ENCODE measurements around the gene SETD1A. TPM values are rescaled to one million over a fixed set of nuclear protein-coding genes. Genes with fewer than 3 reads are reported as not detected.

Gene SETD1A
- total RNA-seq, 2 experiments from 2014 or later = 40.1 to 41.2 TPM

DNA sequence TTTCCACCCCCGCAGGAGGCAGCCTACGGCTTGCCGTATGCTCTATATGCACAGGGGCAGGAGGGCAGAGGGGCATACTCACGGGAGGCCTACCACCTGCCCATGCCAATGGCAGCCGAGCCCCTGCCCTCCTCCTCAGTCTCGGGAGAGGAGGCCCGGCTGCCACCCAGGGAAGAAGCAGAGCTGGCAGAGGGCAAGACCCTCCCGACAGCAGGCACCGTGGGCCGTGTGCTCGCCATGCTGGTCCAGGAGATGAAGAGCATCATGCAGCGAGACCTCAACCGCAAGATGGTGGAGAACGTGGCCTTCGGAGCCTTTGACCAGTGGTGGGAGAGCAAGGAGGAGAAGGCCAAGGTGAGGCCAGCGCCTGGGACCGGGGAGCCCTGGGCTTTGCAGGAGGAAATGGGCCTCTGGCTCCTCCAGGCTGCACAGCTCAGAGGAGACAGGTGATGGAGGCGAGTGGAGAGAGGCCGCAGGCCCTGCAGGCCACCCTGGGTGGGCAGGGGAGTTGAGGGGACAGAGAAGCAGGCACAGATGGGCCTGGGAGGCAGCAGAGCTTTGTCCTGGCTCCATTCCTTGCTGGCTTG, 8.6 kb downstream of the SETD1A start:
- Histone ChIP-seq H3K27me3 (ENCODE audit: control insufficient read depth in 1 of 2, insufficient read depth in 2 of 2, low read length in 2 of 2) (no peaks in the 10 kb centered on the region), H3K36me3 (ENCODE audit: insufficient read depth, low read length) (peaks cover 83% of the 10 kb centered on the region), H3K27ac (ENCODE audit: low read depth in 1 of 2, low read length in 2 of 2) (no peak overlapping the region), H3K4me3 (ENCODE audit: low read length) (no peak overlapping the region), H3K9me3 (ENCODE audit: control insufficient read depth in 1 of 2, insufficient read depth in 1 of 2, low read length in 2 of 2) (no peaks in the 10 kb centered on the region), H3K4me1 (ENCODE audit: insufficient read depth, low read length) (no peaks in the 10 kb centered on the region)
- POLR2A ChIA-PET = no interaction called here
- no peak for ATAC-seq (ENCODE audit: poor library complexity)
- H3K9me3 Mint-ChIP-seq = no peaks in the 10 kb centered on the region
- no peak overlapping the region for H3K27ac Mint-ChIP-seq
- H3K27me3 Mint-ChIP-seq = no peaks in the 10 kb centered on the region
- TF ChIP-seq, protein P1, sequence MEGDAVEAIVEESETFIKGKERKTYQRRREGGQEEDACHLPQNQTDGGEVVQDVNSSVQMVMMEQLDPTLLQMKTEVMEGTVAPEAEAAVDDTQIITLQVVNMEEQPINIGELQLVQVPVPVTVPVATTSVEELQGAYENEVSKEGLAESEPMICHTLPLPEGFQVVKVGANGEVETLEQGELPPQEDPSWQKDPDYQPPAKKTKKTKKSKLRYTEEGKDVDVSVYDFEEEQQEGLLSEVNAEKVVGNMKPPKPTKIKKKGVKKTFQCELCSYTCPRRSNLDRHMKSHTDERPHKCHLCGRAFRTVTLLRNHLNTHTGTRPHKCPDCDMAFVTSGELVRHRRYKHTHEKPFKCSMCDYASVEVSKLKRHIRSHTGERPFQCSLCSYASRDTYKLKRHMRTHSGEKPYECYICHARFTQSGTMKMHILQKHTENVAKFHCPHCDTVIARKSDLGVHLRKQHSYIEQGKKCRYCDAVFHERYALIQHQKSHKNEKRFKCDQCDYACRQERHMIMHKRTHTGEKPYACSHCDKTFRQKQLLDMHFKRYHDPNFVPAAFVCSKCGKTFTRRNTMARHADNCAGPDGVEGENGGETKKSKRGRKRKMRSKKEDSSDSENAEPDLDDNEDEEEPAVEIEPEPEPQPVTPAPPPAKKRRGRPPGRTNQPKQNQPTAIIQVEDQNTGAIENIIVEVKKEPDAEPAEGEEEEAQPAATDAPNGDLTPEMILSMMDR (IDR thresholded peaks at IDR 0.05) = no peak
- H3K36me3 Mint-ChIP-seq (ENCODE audit: low read depth) = peaks cover 88% of the 10 kb centered on the region
- DNase-seq = peak in 1 of 14 experiments; percentile 21
- CTCF ChIA-PET = no interaction called here
- intact Hi-C loops (cut with DNase I, micrococcal nuclease) = no loop called here
- H3K4me1 Mint-ChIP-seq (ENCODE audit: low read depth) = no peaks in the 10 kb centered on the region
- H3K4me3 Mint-ChIP-seq = no peak overlapping the region

DNA sequence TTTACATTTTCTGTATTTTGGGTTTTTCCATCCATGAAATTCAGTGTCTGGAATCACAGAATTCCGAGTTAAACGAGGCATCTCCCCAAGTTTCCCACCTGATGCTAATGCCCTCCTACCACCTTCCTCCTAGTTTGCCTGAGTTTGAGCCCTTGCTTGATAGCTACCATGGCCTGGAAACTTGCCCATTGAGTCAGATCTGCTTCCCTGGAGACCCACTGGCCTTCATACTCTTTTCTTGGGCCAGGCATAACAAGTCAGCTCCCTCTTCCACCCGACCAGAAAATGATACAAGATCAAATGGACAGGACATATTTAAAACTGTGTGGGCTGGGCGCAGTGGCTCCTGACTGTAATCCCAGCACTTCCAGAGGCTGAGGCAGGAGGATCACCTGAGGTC, 10.2 kb downstream of the SETD1A start:
- Histone ChIP-seq H3K27ac (ENCODE audit: low read depth in 1 of 2, low read length in 2 of 2) (no peak overlapping the region), H3K4me1 (ENCODE audit: insufficient read depth, low read length) (no peaks in the 10 kb centered on the region), H3K4me3 (ENCODE audit: low read length) (no peak overlapping the region), H3K36me3 (ENCODE audit: insufficient read depth, low read length) (peaks cover 79% of the 10 kb centered on the region), H3K9me3 (ENCODE audit: control insufficient read depth in 1 of 2, insufficient read depth in 1 of 2, low read length in 2 of 2) (no peaks in the 10 kb centered on the region), H3K27me3 (ENCODE audit: control insufficient read depth in 1 of 2, insufficient read depth in 2 of 2, low read length in 2 of 2) (no peaks in the 10 kb centered on the region)
- ATAC-seq (ENCODE audit: poor library complexity) (no peak), DNase-seq (no peak)
- no peaks in the 10 kb centered on the region for H3K4me1 Mint-ChIP-seq (ENCODE audit: low read depth)
- POLR2A ChIA-PET = no interaction called here
- CTCF ChIA-PET = no interaction called here
- no peak overlapping the region for H3K4me3 Mint-ChIP-seq
- no peaks in the 10 kb centered on the region for H3K27me3 Mint-ChIP-seq
- no peaks in the 10 kb centered on the region for H3K9me3 Mint-ChIP-seq
- intact Hi-C loops (cut with DNase I, micrococcal nuclease) = no loop called here
- peaks cover 87% of the 10 kb centered on the region for H3K36me3 Mint-ChIP-seq (ENCODE audit: low read depth)
- TF ChIP-seq, protein P1 (IDR thresholded peaks at IDR 0.05) = no peak
- H3K27ac Mint-ChIP-seq = no peak overlapping the region

DNA sequence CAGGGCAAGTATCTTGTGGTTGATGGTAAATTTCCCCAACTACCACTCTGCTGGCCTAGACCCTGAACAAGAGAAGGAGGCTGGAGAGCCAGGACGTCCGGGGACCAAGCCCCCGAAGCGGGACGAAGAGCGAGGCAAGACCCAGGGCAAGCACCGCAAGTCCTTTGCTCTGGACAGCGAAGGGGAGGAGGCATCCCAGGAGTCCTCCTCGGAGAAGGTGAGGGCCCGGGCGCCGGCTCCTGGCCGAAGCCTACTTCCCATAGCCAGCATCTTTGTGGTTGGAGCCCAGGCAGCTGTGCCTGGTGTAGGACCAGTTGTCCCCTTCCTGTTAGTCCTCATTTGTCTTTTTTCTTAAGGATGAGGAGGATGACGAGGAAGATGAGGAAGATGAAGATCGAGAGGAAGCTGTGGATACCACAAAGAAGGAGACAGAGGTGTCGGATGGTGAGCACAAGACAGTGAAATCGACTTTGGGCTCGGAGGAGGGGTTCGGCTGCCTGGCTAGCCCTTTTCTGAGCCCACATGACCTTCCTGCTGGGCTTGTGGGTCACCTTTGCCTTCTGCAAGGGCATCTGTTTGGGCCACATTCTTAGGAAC, 11.8 kb downstream of the SETD1A start:
- H3K27me3 Mint-ChIP-seq = no peaks in the 10 kb centered on the region
- no peak overlapping the region for H3K4me3 ChIP-seq (ENCODE audit: low read length)
- DNase-seq (no peak), ATAC-seq (ENCODE audit: poor library complexity) (no peak)
- H3K4me3 Mint-ChIP-seq = no peak overlapping the region
- TF ChIP-seq, protein P1 (IDR thresholded peaks at IDR 0.05) = no peak
- H3K27me3 ChIP-seq (ENCODE audit: control insufficient read depth in 1 of 2, insufficient read depth in 2 of 2, low read length in 2 of 2) = no peaks in the 10 kb centered on the region
- H3K27ac Mint-ChIP-seq = no peak overlapping the region
- no peaks in the 10 kb centered on the region for H3K4me1 Mint-ChIP-seq (ENCODE audit: low read depth)
- intact Hi-C loops (cut with DNase I, micrococcal nuclease) = no loop called here
- peaks cover 87% of the 10 kb centered on the region for H3K36me3 Mint-ChIP-seq (ENCODE audit: low read depth)
- H3K4me1 ChIP-seq (ENCODE audit: insufficient read depth, low read length) = no peaks in the 10 kb centered on the region
- ChIA-PET CTCF (interaction anchor here (1.5 kb wide), 1 partner anchor 899 kb away, joined by 3 read pairs; no protein-coding TSS in a partner anchor), POLR2A (no interaction called here)
- peaks cover 81% of the 10 kb centered on the region for H3K36me3 ChIP-seq (ENCODE audit: insufficient read depth, low read length)
- no peaks in the 10 kb centered on the region for H3K9me3 Mint-ChIP-seq
- H3K9me3 ChIP-seq (ENCODE audit: control insufficient read depth in 1 of 2, insufficient read depth in 1 of 2, low read length in 2 of 2) = no peaks in the 10 kb centered on the region
- H3K27ac ChIP-seq (ENCODE audit: low read depth in 1 of 2, low read length in 2 of 2) = no peak overlapping the region

Data from CD4-positive, alpha-beta T cell (primary cell).